ENCODE results near the gene STK32B.

- TF ChIP-seq CTCF (IDR thresholded peaks at IDR 0.05) (no peak), POLR2A (IDR thresholded peaks at IDR 0.05) (no peak)
Measured at GRCh38 chr4:5138389-5138788, 87.1 kb downstream of the STK32B start.
